ENCODE data around the gene RNASE8. TPM values are rescaled to one million over a fixed set of nuclear protein-coding genes. Genes with fewer than 3 reads are reported as not detected.

The RNASE8 gene
- total RNA-seq, 1 experiment from 2014 or later = not detected

GRCh38 chr14:21069388-21070082, 11.9 kb downstream of the RNASE8 start:
- peak; percentile 23 for ATAC-seq
- POLR2A ChIA-PET = interaction anchor here (1.1 to 3.0 kb wide), 6 partner anchors 18 to 43 kb away, joined by 4 to 74 read pairs (median 8); no protein-coding TSS in a partner anchor
- TF ChIP-seq ELF4 (CRISPR knock-in tag; IDR thresholded peaks at IDR 0.05; ENCODE audit: low read depth) (no peak), ZNF416 (CRISPR knock-in tag; IDR thresholded peaks at IDR 0.05) (no peak), AFF4 (CRISPR knock-in tag; IDR thresholded peaks at IDR 0.05; ENCODE audit: borderline replicate concordance) (no peak), CREB1 (CRISPR knock-in tag; IDR thresholded peaks at IDR 0.05) (no peak), ERG (CRISPR knock-in tag; IDR thresholded peaks at IDR 0.05) (no peak), GABPB1 (CRISPR knock-in tag; IDR thresholded peaks at IDR 0.05) (peak; percentile 33; the same call in 1 of the 2 replicates), CREM (CRISPR knock-in tag; IDR thresholded peaks at IDR 0.05) (no peak), NFATC4 (CRISPR knock-in tag; IDR thresholded peaks at IDR 0.05) (no peak), ZNF232 (CRISPR knock-in tag; IDR thresholded peaks at IDR 0.05) (0 out of 2 replicates have a peak, but pooled peaks have one; percentile 56), SOX15 (CRISPR knock-in tag; IDR thresholded peaks at IDR 0.05) (no peak), E2F4 (CRISPR knock-in tag; IDR thresholded peaks at IDR 0.05; ENCODE audit: borderline replicate concordance, low read depth) (0 out of 2 replicates have a peak, but pooled peaks have one; percentile 64), NR1H2 (CRISPR knock-in tag; IDR thresholded peaks at IDR 0.05) (no peak), FOXP4 (CRISPR knock-in tag; IDR thresholded peaks at IDR 0.05) (no peak), SP1 (CRISPR knock-in tag; conservative IDR thresholded peaks at IDR 0.05) (no peak)
- TF ChIP-seq, protein P1, sequence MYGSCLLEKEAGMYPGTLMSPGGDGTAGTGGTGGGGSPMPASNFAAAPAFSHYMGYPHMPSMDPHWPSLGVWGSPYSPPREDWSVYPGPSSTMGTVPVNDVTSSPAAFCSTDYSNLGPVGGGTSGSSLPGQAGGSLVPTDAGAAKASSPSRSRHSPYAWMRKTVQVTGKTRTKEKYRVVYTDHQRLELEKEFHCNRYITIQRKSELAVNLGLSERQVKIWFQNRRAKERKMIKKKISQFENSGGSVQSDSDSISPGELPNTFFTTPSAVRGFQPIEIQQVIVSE (CRISPR knock-in tag; IDR thresholded peaks at IDR 0.05; ENCODE audit: borderline replicate concordance) = no peak
- TF ChIP-seq, protein P2, sequence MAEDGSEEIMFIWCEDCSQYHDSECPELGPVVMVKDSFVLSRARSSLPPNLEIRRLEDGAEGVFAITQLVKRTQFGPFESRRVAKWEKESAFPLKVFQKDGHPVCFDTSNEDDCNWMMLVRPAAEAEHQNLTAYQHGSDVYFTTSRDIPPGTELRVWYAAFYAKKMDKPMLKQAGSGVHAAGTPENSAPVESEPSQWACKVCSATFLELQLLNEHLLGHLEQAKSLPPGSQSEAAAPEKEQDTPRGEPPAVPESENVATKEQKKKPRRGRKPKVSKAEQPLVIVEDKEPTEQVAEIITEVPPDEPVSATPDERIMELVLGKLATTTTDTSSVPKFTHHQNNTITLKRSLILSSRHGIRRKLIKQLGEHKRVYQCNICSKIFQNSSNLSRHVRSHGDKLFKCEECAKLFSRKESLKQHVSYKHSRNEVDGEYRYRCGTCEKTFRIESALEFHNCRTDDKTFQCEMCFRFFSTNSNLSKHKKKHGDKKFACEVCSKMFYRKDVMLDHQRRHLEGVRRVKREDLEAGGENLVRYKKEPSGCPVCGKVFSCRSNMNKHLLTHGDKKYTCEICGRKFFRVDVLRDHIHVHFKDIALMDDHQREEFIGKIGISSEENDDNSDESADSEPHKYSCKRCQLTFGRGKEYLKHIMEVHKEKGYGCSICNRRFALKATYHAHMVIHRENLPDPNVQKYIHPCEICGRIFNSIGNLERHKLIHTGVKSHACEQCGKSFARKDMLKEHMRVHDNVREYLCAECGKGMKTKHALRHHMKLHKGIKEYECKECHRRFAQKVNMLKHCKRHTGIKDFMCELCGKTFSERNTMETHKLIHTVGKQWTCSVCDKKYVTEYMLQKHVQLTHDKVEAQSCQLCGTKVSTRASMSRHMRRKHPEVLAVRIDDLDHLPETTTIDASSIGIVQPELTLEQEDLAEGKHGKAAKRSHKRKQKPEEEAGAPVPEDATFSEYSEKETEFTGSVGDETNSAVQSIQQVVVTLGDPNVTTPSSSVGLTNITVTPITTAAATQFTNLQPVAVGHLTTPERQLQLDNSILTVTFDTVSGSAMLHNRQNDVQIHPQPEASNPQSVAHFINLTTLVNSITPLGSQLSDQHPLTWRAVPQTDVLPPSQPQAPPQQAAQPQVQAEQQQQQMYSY (CRISPR knock-in tag; IDR thresholded peaks at IDR 0.05) = no peak
- TF ChIP-seq, protein P3, sequence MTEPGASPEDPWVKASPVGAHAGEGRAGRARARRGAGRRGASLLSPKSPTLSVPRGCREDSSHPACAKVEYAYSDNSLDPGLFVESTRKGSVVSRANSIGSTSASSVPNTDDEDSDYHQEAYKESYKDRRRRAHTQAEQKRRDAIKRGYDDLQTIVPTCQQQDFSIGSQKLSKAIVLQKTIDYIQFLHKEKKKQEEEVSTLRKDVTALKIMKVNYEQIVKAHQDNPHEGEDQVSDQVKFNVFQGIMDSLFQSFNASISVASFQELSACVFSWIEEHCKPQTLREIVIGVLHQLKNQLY (CRISPR knock-in tag; IDR thresholded peaks at IDR 0.05) = no peak
- TF ChIP-seq, protein P4, sequence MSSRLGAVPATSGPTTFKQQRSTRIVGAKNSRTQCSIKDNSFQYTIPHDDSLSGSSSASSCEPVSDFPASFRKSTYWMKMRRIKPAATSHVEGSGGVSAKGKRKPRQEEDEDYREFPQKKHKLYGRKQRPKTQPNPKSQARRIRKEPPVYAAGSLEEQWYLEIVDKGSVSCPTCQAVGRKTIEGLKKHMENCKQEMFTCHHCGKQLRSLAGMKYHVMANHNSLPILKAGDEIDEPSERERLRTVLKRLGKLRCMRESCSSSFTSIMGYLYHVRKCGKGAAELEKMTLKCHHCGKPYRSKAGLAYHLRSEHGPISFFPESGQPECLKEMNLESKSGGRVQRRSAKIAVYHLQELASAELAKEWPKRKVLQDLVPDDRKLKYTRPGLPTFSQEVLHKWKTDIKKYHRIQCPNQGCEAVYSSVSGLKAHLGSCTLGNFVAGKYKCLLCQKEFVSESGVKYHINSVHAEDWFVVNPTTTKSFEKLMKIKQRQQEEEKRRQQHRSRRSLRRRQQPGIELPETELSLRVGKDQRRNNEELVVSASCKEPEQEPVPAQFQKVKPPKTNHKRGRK (CRISPR knock-in tag; IDR thresholded peaks at IDR 0.05; ENCODE audit: borderline replicate concordance) = no peak

More at GRCh38 chr14:21069388-21070082, 11.9 kb downstream of the RNASE8 start:
- peaks cover 12% of the 10 kb centered on the region for H3K36me3 Mint-ChIP-seq
- H3K9me3 Mint-ChIP-seq = no peaks in the 10 kb centered on the region
- H3K4me3 Mint-ChIP-seq = peak overlapping the region; percentile 89
- peaks cover 33% of the 10 kb centered on the region for H3K4me1 Mint-ChIP-seq
- H3K27ac Mint-ChIP-seq = peak overlapping the region; percentile 72
- H3K27me3 Mint-ChIP-seq (ENCODE audit: low read depth) = peaks cover 6% of the 10 kb centered on the region; the same call in 1 of the 2 replicates
- CTCF ChIA-PET = interaction anchor here (0.8 to 5.9 kb wide), 30 partner anchors 11 to 196 kb away, joined by 3 to 165 read pairs (median 16); partner anchors contain the start of genes NDRG2, SLC39A2, TMEM253 and ZNF219
- peak; percentile 71 for DNase-seq (ENCODE audit: low spot score)

Data from WTC11 (cell line).